Measurements from ENCODE around the gene GABRG3.

Gene GABRG3

GRCh38 chr15:27043770-27044169 lies 72.8 kb downstream of the GABRG3 start:
- Histone ChIP-seq H3K27me3 (ENCODE audit: insufficient read depth, poor library complexity, severe bottlenecking) (peaks cover 4% of the 10 kb centered on the region), H3K36me3 (ENCODE audit: low read depth) (no peaks in the 10 kb centered on the region), H3K9me3 (ENCODE audit: severe bottlenecking) (no peaks in the 10 kb centered on the region), H3K4me3 (ENCODE audit: severe bottlenecking) (no peak overlapping the region), H3K4me1 (ENCODE audit: insufficient read depth, poor library complexity, severe bottlenecking) (no peaks in the 10 kb centered on the region), H3K27ac (ENCODE audit: poor library complexity, severe bottlenecking) (no peak overlapping the region)
- ATAC-seq (ENCODE audit: low read depth) (no peak), DNase-seq (ENCODE audit: low spot score) (no peak)
- no peak for TF ChIP-seq CTCF (IDR thresholded peaks at IDR 0.05; ENCODE audit: poor library complexity, severe bottlenecking)

GRCh38 chr15:27045796-27046195 lies 74.8 kb downstream of the GABRG3 start:
- Histone ChIP-seq H3K4me3 (ENCODE audit: severe bottlenecking) (no peak overlapping the region), H3K9me3 (ENCODE audit: severe bottlenecking) (no peaks in the 10 kb centered on the region), H3K27ac (ENCODE audit: poor library complexity, severe bottlenecking) (no peak overlapping the region), H3K4me1 (ENCODE audit: insufficient read depth, poor library complexity, severe bottlenecking) (no peaks in the 10 kb centered on the region), H3K27me3 (ENCODE audit: insufficient read depth, poor library complexity, severe bottlenecking) (peaks cover 4% of the 10 kb centered on the region), H3K36me3 (ENCODE audit: low read depth) (no peaks in the 10 kb centered on the region)
- TF ChIP-seq CTCF (IDR thresholded peaks at IDR 0.05; ENCODE audit: poor library complexity, severe bottlenecking), result no peak
- DNase-seq (ENCODE audit: low spot score) (no peak), ATAC-seq (ENCODE audit: low read depth) (no peak)

DNA sequence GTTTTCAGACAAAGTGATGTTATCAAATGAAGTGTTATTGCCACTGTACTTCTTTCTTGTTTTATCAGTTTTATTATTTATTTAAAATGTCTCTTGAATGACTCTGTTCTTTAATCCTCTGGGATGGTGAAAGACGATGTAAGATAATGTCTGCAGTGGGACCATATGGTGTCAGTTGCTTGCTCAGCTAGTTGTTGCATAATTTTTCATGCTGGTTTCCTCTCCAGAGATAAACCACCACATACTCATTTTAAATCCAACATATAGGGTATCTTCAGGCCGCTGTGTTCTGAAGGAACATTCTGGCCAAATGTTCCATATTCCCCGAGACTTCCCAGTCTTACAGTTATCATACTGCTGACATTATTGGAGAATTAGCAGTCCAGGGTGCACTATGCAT lies 75.9 kb downstream of the GABRG3 start:
- Histone ChIP-seq H3K4me1 (ENCODE audit: insufficient read depth, poor library complexity, severe bottlenecking) (no peaks in the 10 kb centered on the region), H3K36me3 (ENCODE audit: low read depth) (no peaks in the 10 kb centered on the region), H3K27me3 (ENCODE audit: insufficient read depth, poor library complexity, severe bottlenecking) (peaks cover 4% of the 10 kb centered on the region), H3K27ac (ENCODE audit: poor library complexity, severe bottlenecking) (no peak overlapping the region), H3K9me3 (ENCODE audit: severe bottlenecking) (no peaks in the 10 kb centered on the region), H3K4me3 (ENCODE audit: severe bottlenecking) (no peak overlapping the region)
- no peak for TF ChIP-seq CTCF (IDR thresholded peaks at IDR 0.05; ENCODE audit: poor library complexity, severe bottlenecking)
- ATAC-seq (ENCODE audit: low read depth) (no peak), DNase-seq (ENCODE audit: low spot score) (no peak)

DNA sequence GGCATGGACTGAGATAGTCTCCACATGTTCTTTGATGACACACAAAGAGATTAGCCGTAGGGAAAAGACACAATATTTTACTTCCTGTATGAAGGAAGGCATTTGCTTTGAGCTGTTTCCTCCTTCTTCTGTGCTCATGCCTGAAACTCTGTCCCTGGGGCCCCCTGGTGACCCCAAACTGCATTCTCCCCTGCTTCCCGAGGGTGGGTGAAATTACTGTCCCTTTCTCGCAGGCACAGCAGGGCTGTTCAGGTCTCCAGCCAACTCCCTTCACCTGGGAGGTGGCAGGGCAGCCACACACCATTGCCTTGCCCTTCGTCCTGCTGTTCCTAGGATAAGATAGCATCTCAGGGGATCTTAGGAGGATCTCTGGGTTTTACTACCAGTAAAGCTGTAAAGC lies 79.2 kb downstream of the GABRG3 start:
- H3K36me3 ChIP-seq (ENCODE audit: low read depth), result no peaks in the 10 kb centered on the region
- TF ChIP-seq CTCF (IDR thresholded peaks at IDR 0.05; ENCODE audit: poor library complexity, severe bottlenecking), result no peak
- peaks cover 5% of the 10 kb centered on the region for H3K9me3 ChIP-seq (ENCODE audit: severe bottlenecking)
- H3K4me3 ChIP-seq (ENCODE audit: severe bottlenecking), result no peak overlapping the region
- no peak overlapping the region for H3K27ac ChIP-seq (ENCODE audit: poor library complexity, severe bottlenecking)
- ATAC-seq (ENCODE audit: low read depth), result no peak
- H3K27me3 ChIP-seq (ENCODE audit: insufficient read depth, poor library complexity, severe bottlenecking), result peaks cover 4% of the 10 kb centered on the region
- no peaks in the 10 kb centered on the region for H3K4me1 ChIP-seq (ENCODE audit: insufficient read depth, poor library complexity, severe bottlenecking)
- DNase-seq (ENCODE audit: low spot score), result no peak

DNA sequence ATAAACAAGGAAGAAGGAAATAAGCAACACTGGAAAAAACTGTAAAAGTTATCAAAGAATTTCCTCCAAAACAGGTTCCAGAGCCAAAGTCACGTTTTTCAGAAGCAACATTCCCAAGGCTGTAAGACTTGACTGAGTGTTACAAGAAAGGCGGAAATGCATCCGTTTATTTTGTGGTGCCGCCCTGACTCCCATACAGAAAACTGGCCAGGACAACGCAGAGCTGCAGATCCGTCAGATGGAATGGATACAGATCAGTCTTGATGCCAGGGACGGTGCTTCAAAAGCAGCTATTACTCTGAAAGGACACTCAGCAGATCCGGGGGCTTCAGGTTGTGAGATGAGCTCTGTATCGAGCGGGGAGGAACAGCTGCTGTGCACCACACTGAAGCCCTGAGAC lies 83.4 kb downstream of the GABRG3 start:
- ATAC-seq (ENCODE audit: low read depth) (no peak), DNase-seq (ENCODE audit: low spot score) (no peak)
- H3K36me3 ChIP-seq (ENCODE audit: low read depth), result no peaks in the 10 kb centered on the region
- no peak for TF ChIP-seq CTCF (IDR thresholded peaks at IDR 0.05; ENCODE audit: poor library complexity, severe bottlenecking)
- peaks cover 5% of the 10 kb centered on the region for H3K9me3 ChIP-seq (ENCODE audit: severe bottlenecking)
- no peaks in the 10 kb centered on the region for H3K4me1 ChIP-seq (ENCODE audit: insufficient read depth, poor library complexity, severe bottlenecking)
- no peak overlapping the region for H3K4me3 ChIP-seq (ENCODE audit: severe bottlenecking)
- no peaks in the 10 kb centered on the region for H3K27me3 ChIP-seq (ENCODE audit: insufficient read depth, poor library complexity, severe bottlenecking)
- H3K27ac ChIP-seq (ENCODE audit: poor library complexity, severe bottlenecking), result no peak overlapping the region

All from RWPE2 (cell line).